Inferior parietal cortex (tissue), 1 donor: ENCODE measurements around the gene PIGZ.

Experiments used
- DNase-seq: peaks from one replicate; pipeline ENCODE4 v3.0.0-alpha.2; 2016; ENCODE audit errors: extremely low spot score

The PIGZ gene

DNA sequence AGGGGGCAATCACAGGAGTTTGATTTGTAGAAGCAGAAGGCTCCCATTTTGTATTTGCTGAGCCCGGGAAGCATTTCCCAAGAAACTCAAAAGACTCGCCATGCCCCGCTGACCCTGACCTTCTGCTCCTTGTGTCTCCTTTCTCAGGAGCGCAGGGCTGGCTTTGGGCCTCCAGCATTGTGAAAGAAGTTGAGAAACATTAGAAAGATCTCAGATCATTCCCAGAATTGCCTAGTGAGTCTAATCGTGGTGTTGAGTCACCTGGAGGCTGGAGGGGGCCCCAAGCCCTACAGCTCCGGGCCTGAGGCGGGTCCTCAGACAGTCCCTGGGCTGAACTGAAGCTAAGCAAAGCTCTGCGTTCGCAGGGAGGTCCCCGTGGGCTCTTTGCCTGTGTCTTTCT lies 10.9 kb upstream of the PIGZ start:
- DNase-seq: no peak

DNA sequence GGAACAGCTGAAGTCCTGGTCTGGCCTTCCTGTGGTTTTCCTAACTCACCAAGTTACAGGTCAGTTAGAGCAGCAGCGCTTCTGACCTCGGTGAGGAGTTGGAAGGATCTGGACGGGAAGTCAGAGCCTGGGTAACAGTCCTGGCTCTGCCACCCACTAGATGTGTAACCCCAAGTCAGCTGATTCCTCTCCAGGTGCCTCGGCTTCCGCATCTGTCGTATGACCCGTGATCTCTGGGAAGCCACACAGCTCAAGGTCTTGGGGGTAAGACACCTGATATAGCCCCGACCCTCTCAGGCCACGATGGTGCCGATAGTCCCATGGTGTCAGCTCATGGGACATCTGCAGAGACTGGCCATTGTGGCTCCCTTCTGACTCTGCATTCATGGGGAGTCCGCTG lies 8.3 kb upstream of the PIGZ start:
- DNase-seq: no peak

DNA sequence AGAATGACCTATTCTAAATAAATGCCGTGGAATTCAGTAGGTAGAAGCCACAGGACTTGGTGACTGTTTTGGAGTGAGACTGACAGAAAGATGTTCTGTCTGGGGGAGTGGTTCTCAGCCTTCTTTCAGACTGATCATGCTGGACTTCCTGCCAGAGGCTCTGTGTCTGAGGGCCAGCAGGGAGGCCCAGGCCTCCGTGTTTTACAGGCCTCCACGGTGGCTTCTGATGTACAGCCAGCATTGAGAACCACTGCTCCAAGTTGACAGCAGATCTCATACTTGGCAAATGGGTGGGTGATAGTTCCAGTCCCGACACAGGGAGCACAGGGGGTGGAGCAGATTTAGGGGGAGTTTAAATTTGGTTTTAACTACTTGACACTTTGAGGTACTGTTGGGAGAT lies 6.7 kb upstream of the PIGZ start:
- DNase-seq: no peak

DNA sequence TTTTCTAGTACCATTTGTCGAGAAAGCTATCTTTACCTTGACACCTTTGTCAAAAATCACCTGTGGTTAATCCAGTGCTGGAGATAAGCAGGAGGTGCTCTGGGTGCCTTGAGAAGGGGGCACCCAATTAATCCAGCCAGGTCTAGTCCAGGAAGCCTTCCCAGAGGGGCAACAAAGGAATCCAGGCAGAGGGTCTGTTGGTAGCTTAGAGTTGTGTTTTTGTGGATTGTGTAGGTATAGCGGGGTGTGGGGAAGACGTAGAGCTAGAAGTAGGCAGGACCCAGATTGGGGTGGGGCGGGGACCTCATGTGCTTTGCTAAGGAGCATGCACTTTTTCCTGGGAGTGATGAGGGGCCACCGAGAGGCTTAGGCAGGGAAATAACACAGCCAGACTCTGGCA lies 6.0 kb upstream of the PIGZ start:
- DNase-seq: no peak

DNA sequence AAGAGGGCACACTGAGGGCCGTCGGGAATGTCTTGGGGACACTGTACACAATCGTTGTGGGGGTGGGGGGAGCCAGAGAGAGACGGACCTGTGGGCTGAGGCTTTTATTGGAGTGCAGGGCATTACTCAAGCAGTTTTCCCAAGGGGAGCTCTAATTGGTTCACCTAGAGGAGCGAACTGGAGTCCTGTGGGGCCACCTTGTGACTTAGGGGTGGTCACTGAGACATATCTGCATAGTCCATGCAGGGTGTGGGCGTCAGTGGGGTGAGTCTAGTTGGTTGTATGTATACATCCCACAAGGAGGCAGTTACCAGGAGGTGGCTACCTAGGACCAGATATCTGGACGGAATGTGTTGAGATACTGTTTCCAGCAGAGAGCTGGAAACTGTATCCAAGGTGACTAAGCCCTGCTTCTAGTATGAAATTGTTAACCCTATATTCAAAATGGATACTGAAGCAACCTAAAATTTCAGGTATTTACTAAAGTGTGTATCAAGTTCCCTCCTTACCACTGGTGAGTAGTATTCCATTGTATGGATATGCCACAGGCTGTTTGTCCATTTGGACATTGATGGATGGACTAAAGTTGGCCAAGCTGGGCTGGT lies 2.6 kb upstream of the PIGZ start:
- no peak for DNase-seq

DNA sequence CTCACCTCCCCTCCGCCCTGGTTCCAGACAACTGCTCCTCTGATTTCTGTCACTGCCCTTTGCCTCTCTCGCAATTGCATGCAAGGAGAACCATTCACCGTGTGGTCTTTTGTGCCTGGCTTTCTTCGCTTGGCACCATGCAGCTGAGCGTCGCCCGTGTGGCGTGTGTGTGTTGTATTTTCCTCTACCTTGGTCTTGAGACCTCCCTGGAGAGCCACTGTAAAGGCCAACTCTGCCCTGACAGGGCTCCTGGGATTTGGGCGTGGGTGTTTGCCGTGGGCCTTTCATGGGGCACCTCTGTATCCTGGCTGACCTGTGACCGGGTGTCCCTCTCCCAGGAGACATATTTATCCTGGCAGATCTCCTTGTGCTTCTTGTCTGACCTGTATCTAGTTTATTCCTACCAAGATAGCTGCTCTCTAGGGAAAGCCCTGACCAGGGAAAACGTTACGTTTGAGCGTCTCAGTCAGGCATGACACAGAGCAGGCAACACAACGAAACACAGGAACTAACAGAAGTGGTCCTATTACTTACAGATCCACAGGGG lies 2.0 kb upstream of the PIGZ start:
- DNase-seq: no peak

DNA sequence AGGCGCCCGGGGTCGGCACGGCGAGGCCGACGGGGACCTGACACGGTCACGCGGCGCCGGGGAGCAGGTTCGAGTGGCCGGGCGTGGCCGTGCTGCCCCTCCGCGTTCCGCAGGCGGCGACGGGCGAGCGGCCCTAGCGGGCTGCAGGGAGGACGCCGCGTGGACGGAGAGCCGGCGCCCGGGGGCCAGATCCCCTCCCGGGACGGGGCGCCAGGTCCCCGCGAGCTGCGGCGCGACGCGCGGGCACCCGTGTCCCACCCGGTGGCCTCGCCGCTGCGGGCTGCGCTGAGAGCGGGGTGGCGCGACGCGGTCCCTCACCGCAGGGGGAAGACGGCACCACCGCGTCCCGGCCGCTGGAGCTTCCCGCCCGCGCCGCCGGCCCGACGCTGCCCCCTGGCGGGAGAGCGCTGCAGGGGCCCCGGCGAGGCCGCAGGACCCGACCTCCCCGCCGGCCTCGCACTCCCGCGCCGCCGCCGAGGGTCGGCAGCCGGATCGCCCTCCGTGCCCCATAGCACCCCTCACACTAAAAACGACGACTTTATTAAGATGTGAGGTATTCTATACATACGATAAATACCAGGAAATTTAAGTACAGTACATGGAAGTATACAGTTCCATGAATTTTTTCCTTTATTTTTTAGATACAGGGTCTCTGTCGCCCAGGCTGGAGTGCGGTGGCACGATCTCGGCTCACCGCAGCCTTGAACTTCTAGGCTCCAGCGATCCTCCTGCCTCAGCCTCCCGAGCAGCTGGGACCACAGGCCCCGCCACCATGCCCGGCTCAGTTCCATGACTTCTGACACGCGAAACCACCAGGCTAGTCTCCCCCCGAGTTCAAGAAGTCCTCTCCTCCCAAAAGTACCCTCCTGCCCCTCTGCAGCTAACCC lies 1.3 kb upstream of the PIGZ start:
- peak; percentile 55 for DNase-seq

DNA sequence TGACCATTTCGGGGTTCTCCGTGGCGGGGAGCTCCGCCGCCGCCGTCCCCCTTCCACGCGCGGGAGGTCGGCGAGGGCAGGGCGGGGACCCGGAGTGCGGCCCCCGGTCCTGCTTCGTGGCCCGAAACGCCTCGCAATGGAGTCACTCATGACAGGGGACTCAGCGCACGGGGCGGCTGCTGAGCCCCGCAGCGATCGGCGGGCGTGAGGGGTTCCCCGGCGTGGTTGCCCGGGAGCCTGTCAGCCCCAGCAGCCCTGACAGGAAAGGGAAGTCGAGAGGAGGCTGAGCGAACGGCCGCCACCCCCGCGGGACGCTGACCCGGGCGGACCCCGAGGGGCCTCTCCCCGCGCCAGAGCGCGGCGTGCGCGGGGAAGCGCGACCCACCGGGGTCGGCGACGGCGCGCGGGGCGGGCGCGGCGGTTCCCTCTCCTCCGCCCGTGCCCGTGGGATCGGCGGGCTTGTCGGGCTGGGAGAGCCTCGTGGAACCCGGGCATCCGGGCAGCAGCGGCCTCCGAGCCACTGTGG lies 564 bp upstream of the PIGZ start:
- DNase-seq: no peak

DNA sequence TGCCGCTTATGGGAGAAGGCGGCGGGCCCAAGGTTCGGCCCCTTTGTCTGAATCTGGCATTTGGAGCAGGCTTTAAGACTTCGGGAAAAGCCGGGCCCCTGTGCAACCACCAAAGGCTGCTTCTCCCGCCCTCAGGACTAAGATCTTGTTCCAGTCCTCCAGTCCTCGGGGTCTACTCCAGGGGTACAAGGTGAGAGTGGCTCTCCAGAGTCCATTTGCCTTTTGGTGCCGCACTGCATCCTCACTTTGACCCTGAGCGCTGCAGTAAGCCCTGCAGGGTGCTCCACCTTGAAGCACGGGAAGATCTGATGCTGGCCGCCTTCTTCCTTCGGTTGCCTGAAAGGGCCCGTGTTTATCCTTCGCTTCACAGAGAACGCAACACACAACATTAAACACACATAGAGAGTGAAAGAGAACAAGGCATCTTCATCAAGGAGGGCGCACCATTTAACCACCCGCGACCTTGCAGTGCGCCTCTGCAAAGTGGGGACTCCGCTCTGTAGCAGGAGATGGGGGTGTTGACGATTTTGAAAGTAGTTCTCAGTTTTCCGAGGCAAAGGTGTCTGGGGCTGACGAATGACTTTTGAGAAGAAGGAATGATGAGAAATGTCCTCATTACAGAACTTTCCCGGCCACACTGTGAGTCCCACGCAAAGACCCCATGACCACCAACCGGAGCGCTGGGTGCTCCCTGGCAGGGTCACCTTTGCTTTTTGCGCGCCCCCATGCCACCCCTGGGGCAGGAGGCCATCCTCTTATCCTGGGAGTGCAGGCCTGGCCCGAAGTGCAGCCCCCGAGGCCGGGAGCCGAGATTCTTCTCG lies 1.0 kb downstream of the PIGZ start:
- DNase-seq: no peak

DNA sequence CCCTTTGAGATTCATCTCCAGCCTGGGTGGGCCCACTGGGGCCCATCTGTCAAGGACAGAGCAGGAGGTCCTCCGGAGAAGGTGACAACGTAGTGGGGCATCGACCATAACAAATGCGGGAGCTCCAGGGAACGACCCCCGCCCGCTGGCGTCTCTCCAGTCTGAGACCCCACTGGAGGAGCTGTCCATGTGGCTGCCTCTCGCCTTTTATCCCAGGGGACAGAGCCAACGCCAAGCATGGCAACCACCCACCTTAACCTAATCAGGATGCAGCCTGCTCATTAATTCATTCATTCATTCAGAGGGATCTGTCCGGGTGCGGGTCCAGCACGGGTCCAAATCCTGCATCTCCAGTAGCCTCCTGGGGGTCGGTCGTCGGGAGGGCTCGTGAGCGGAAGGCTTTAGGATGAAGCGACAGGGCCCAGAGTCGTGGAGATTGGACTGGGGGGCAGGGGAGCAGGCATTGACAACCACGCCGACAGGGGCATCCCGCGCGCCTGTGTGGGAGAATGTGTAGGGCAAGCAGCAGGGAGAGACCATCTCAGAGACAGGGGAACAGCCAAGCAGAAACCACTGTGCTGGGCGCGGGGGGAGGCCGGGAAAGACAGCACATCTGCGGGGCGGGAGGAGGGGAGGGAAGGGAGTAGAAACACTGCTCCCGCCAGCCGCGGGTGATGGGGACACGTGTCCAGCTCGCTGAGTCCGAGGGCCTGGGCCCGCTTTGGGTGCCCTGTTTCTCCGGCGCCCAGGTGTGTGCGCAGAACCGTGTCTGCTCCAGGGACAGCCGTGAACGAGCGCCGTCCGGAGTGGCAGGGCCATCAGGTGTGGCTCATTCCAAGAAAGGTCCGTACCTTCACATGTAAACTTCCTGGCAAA lies 1.9 kb downstream of the PIGZ start:
- no peak for DNase-seq

DNA sequence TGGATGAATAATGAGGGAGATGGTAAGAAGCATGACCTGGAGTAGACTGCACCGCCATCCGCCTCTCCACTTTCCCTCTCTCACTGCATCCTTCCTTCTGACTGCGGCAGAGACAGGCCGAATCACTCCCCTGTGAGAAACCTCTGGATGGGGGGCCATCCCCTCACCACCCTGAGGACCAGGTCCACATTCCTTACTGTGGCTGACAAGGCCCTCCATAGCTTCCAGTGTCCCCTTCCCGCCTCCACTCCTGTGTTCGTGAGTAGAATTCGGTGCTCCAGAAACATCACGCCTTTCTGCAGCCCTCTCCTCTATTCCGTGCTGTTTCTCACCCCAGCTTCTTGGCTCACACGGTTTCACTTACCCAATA lies 2.8 kb downstream of the PIGZ start:
- DNase-seq: no peak

DNA sequence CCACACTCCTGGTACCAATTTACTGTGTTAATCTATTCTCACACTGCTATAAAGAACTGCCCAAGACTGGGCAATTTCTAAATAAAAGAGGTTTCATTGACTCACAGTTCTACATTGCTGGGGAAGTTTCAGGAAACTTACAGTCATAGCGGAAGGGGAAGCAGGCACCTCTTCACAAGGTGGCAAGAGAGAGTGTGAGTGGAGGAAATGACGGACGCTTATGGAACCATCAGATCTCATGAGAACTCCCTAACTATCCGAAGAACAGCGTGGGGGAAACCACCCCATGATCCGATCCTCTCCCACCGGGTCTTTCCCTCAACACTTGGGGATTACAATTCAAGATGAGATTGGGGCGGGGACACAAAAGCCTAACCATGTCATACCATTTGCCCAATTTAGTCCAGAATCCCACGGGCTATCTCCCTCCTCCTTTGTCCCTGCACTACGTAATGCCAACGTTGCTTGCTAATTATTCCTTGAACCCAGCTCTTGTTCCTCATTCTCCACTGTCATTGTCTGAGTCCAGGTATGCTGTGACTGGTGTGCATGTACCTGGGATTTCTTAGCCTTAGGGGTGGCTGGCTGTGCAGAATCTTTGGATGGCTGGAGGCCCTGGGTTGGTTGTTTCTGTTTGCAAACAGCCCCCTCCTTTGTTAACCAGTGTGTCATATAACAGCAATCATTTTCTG lies 3.4 kb downstream of the PIGZ start:
- no peak for DNase-seq

DNA sequence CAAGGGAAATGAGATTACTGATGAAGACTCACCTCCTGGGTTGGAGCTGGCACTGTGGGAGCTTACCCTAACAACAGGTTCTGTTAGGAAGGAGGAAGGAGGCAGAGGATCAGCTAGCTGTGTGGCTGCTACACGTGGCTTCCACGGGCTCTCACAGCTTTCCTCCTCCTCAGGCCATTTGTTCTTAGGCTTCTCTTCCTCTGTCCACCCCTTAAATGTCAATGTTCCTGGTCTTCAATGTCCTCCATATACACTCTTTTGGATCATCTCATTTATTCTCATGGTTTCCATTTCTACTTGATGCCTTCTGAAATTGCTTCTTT lies 5.0 kb downstream of the PIGZ start:
- DNase-seq: no peak

DNA sequence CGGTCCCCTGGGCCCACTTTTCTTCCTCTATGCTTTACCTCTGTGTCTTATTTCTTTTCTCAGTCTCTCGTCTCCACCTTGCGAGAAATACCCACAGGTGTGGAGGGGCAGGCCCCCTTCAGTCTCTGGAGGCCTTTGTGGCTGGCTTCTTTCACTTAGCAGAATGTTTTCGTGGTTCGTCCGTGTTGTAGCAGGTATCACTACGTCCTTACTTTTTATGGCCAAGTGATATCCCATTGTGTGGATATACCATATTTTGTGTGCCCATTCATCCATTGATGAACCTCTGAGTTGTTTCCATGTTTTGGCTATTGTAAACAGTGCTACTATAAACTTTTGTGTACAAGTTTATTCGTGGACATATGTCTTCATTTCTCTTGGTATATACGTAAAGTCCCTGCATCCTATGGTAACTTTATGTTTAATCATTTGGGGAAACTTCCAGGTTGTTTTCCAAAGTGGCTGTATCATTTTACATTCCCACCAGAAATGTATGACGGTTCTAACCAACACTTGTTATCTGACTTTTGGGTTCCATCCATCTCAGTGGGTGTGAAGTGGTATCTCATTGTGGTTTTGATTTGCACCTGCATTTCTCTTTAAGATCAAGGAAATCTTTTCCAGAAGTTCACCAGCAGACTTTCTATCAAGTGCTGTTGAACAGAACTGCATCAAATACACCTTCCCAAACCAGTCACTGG lies 5.6 kb downstream of the PIGZ start:
- DNase-seq: no peak

DNA sequence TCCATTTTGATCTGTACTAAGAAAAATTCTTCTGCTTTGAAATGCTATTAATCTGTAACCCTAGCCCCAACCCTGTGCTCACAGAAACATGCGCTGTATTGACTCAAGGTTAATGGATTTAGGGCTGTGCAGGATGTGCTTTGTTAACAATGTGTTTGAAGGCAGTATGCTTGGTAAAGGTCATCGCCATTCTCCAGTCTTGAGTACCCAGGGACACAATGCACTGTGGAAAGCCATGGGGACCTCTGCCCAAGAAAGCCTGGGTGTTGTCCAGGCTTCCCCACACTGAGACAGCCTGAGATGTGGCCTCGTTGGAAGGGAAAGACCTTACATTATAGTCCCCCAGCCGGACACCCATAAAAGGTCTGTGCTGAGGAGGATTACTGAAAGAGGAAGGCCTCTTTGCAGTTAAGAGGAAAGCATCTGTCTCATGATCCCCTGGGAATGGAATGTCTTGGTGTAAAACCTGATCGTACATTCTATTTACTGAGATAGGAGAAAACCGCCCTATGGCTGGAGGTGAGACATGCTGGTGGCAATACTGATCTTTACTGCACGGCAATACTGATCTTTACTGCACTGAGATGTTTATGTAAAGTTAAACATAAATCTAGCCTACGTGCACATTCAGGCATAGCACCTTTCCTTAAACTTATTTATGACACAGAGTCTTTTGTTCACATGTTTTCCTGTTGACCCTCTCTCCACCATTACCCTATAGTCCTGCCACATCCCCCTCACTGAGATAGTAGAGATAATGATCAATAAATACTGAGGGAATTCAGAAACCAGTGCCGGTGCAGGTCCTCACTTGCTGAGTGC lies 6.3 kb downstream of the PIGZ start:
- DNase-seq: no peak

DNA sequence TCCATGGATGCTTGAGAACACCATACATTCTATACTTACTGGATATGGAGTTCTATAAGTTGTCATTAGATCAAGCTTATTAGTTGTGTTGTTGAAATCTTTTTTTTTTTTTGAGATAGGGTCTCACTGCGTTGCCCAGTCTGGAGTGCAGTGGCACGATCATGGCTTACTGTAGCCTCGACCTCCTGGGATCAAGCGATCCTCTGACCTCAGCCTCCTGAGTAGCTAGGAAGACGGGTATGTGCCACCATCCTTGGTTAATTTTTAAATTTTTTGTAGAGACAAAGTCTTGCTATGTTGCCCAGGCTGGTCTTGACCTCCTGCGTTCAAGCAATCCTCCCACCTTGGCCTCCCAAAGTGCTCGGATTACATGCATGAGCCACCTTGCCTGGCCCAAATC lies 13.8 kb downstream of the PIGZ start:
- DNase-seq: no peak

DNA sequence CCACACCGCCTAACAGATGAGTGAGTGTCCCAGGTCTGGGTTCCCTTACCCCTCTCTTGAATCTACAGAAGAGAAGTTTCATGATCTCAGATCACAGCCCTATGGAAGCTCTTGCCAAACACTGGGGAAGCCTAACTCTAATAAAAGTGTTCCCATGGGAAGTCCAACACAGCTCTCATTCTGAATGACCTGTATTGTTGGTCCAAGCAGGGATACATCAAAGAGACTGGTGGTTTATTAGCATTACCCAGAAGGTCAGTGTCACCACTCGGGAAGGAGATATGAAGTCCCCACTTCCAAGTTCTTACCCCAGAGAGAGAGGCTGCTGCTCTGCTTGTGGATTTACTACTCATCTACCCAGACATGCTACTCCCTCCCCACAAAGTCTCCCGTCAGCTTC lies 17.3 kb downstream of the PIGZ start:
- DNase-seq: no peak

DNA sequence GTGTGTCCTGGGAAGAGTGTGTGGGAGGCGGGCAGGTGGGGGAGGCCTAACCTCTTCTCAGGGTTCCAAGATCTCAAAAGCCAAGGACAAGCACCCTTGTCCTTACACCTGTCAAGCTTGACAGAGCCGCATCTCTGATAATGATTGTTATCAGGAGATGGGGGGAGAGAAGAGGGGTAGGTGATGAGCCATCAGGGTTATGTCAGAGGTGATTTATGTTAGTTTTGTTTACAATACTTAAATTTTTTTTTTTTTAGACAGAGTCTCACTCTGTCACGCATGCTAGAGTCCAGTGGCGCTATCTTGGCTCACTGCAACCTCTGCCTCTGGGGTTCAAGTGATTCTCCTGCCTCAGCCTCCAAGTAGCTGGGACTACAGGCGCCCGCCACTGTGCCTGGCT lies 18.9 kb downstream of the PIGZ start:
- no peak for DNase-seq

DNA sequence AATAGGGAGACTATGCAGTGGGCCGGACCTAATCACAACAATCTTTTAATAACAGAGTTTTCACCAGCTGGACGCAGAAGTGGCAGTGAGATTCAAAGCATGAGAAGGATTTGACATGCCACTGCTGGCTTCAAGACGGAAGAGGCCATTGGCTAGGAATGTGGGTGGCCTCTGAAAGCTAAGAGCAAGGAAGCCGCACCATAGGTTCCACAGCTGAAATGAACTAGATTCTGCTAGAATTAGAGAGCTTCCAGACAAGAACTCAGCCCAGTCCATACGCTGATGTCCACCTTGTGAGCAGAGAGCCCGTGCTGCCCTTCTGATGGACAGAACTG lies 19.4 kb downstream of the PIGZ start:
- DNase-seq: no peak
